Urinary bladder (tissue), 4 donors: ENCODE results near the gene UBE2K. TPM values are rescaled to one million over a fixed set of nuclear protein-coding genes. Genes with fewer than 3 reads are reported as not detected.
"Not testable (repeated sequence)": the region's sequence is repeated elsewhere in the genome, so short reads cannot be mapped to it uniquely, and the experiment has no call there.

Experiments used
- DNase-seq: peaks from one replicate; pipeline ENCODE4 v3.0.0-alpha.2; 2015; ENCODE audit errors: extremely low spot score
- H3K27ac ChIP-seq: one replicate; pipeline ENCODE4 v1.5.1; 2013; ENCODE audit warnings: low read depth, mild to moderate bottlenecking, moderate library complexity
- H3K36me3 ChIP-seq: one replicate; pipeline ENCODE4 v1.6.1; 2013; ENCODE audit warnings: mild to moderate bottlenecking, moderate library complexity; ENCODE audit not compliant: insufficient read depth
- H3K4me1 ChIP-seq: one replicate; pipeline ENCODE4 v1.6.1; 2013; ENCODE audit warnings: mild to moderate bottlenecking, moderate library complexity; ENCODE audit not compliant: insufficient read depth
- H3K4me3 ChIP-seq: one replicate; pipeline ENCODE4 v1.5.1; 2013; ENCODE audit warnings: low read depth, low read length
- WGBS: extraction: QIAGEN DNeasy Blood & Tissue Kit; methylation state at CpG from one replicate; pipeline ENCODE4 v1.1.7; 2013; 5-methylcytosine and 5-hydroxymethylcytosine counted together
- polyA plus RNA-seq: library from polyadenylated mRNA; stranded (reverse); fragments of 200-250 nt; gene quantifications from one replicate; pipeline ENCODE4 v1.2.3, GENCODE V29; 2013
- total RNA-seq: library from RNA; depleted of rRNA; stranded (reverse); fragments of >200 nt; gene quantifications from one replicate; pipeline ENCODE4 v1.2.3, GENCODE V29; 2014
- donor health status: healthy with polysubstance abuse.
- donor health status: healthy.

The UBE2K gene
- total and polyA plus RNA-seq, 2 donors, result 29.5 to 48.3 TPM

GRCh38 chr4:39763714-39764572 is 66.0 kb downstream of the UBE2K start:
- no peak for DNase-seq
- no peaks in the 10 kb centered on the region for H3K4me1 ChIP-seq
- 94% methylated on average over 9 of the region's 9 CpGs for WGBS
- H3K36me3 ChIP-seq, result peaks cover 5% of the 10 kb centered on the region
- H3K27ac ChIP-seq, result no peak overlapping the region
- H3K4me3 ChIP-seq, result no peak overlapping the region

- Histone ChIP-seq H3K4me3 (no peak overlapping the region), H3K4me1 (no peaks in the 10 kb centered on the region), H3K27ac (no peak overlapping the region), H3K36me3 (no peaks in the 10 kb centered on the region)
- DNase-seq, result no peak
- 97% methylated on average over 25 of the region's 25 CpGs for WGBS
Observed at GRCh38 chr4:39770005-39770404, 72.1 kb downstream of the UBE2K start.

- Histone ChIP-seq H3K36me3 (no peaks in the 10 kb centered on the region), H3K27ac (no peak overlapping the region), H3K4me3 (no peak overlapping the region), H3K4me1 (no peaks in the 10 kb centered on the region)
- DNase-seq, result no peak
- 98% methylated on average over 19 of the region's 19 CpGs for whole genome bisulfite sequencing
Observed at GRCh38 chr4:39770471-39770870, 72.5 kb downstream of the UBE2K start.

- Histone ChIP-seq H3K4me3 (no peak overlapping the region), H3K4me1 (no peaks in the 10 kb centered on the region), H3K27ac (no peak overlapping the region), H3K36me3 (no peaks in the 10 kb centered on the region)
- WGBS, result 96% methylated on average over 57 of the region's 57 CpGs
- no peak for DNase-seq
Observed at GRCh38 chr4:39770969-39771724, 73.2 kb downstream of the UBE2K start.

- not testable (repeated sequence) for H3K4me1 ChIP-seq, H3K27ac ChIP-seq, H3K36me3 ChIP-seq, DNase-seq, H3K4me3 ChIP-seq
- 90% methylated on average over 2 of the region's 2 CpGs for WGBS
Observed at GRCh38 chr4:39781988-39782387, 84.1 kb downstream of the UBE2K start.

GRCh38 chr4:39785083-39785482 is 87.1 kb downstream of the UBE2K start:
- WGBS, result 39% methylated on average over 1 of the region's 1 CpG
- Histone ChIP-seq H3K4me1 (no peaks in the 10 kb centered on the region), H3K4me3 (no peak overlapping the region), H3K27ac (no peak overlapping the region), H3K36me3 (peaks cover 2% of the 10 kb centered on the region)
- DNase-seq, result no peak

GRCh38 chr4:39786838-39787237 is 88.9 kb downstream of the UBE2K start:
- no peaks in the 10 kb centered on the region for H3K4me1 ChIP-seq
- no peak overlapping the region for H3K4me3 ChIP-seq
- 87% methylated on average over 4 of the region's 4 CpGs for WGBS
- no peak overlapping the region for H3K27ac ChIP-seq
- DNase-seq, result no peak
- no peaks in the 10 kb centered on the region for H3K36me3 ChIP-seq

GRCh38 chr4:39792128-39792527 is 94.2 kb downstream of the UBE2K start:
- no peak for DNase-seq
- H3K4me3 ChIP-seq, result no peak overlapping the region
- H3K4me1 ChIP-seq, result no peaks in the 10 kb centered on the region
- H3K36me3 ChIP-seq, result no peaks in the 10 kb centered on the region
- WGBS, result 90% methylated on average over 5 of the region's 5 CpGs
- no peak overlapping the region for H3K27ac ChIP-seq

- no peak overlapping the region for H3K4me3 ChIP-seq
- H3K4me1 ChIP-seq, result no peaks in the 10 kb centered on the region
- no peak for DNase-seq
- no peak overlapping the region for H3K27ac ChIP-seq
- WGBS, result 90% methylated on average over 3 of the region's 3 CpGs
- H3K36me3 ChIP-seq, result no peaks in the 10 kb centered on the region
Observed at GRCh38 chr4:39792529-39792928, 94.6 kb downstream of the UBE2K start.

GRCh38 chr4:39792976-39793375 is 95.0 kb downstream of the UBE2K start:
- H3K4me3 ChIP-seq, H3K27ac ChIP-seq, DNase-seq, H3K4me1 ChIP-seq, H3K36me3 ChIP-seq: not testable (repeated sequence)
- 96% methylated on average over 13 of the region's 13 CpGs for WGBS

- 93% methylated on average over 4 of the region's 4 CpGs for WGBS
- no peak overlapping the region for H3K27ac ChIP-seq
- DNase-seq, result no peak
- no peaks in the 10 kb centered on the region for H3K36me3 ChIP-seq
- no peak overlapping the region for H3K4me3 ChIP-seq
- H3K4me1 ChIP-seq, result no peaks in the 10 kb centered on the region
Observed at GRCh38 chr4:39802005-39802404, 104.1 kb downstream of the UBE2K start.

- 77% methylated on average over 8 of the region's 8 CpGs for WGBS
Observed at GRCh38 chr4:39808231-39808749, 110.4 kb downstream of the UBE2K start.

GRCh38 chr4:39812500-39812899 is 114.6 kb downstream of the UBE2K start:
- Histone ChIP-seq H3K27ac (no peak overlapping the region), H3K4me3 (no peak overlapping the region), H3K4me1 (no peaks in the 10 kb centered on the region), H3K36me3 (no peaks in the 10 kb centered on the region)
- DNase-seq, result no peak
- 72% methylated on average over 6 of the region's 6 CpGs for WGBS

More at GRCh38 chr4:39808231-39808749, 110.4 kb downstream of the UBE2K start:
- Histone ChIP-seq H3K4me1 (no peaks in the 10 kb centered on the region), H3K27ac (no peak overlapping the region), H3K4me3 (no peak overlapping the region), H3K36me3 (no peaks in the 10 kb centered on the region)
- no peak for DNase-seq

- not testable (repeated sequence) for H3K4me3 ChIP-seq, DNase-seq, H3K4me1 ChIP-seq, H3K36me3 ChIP-seq, H3K27ac ChIP-seq
- WGBS, result no CpG with 5 or more reads among the region's 1 CpG
Observed at GRCh38 chr4:39813033-39813432, 115.1 kb downstream of the UBE2K start.
